HEK293 (cell line): Measurements from ENCODE around the gene TEAD3.
A peak's percentile ranks its signal among the peaks of the same experiment; 100 is the strongest.

Source experiments
- CTCF ChIA-PET: fragments of 350-600 bp; formaldehyde crosslinking; extraction: SDS; loops from one replicate; lab custom pipeline; 2021; ENCODE audit warnings: antibody characterized with exemption; lab: Yijun Ruan, JAX
- POLR2A ChIA-PET: fragments of 300-600 bp; formaldehyde crosslinking; extraction: SDS; loops from one replicate; lab custom pipeline; 2020; ENCODE audit warnings: antibody characterized with exemption, inconsistent platforms; lab: Yijun Ruan, JAX
- H3K27ac ChIP-seq: fragments of 200-500 bp; sonication (Bioruptor generic); 2 replicates; pipeline ENCODE4 v1.5.1; 2014; ENCODE audit warnings: low read depth, low read length, control low read depth, inconsistent platforms; ENCODE audit errors: extremely low read depth
- H3K36me3 ChIP-seq, 2 experiments: fragments of 200-500 bp in 1 of 2; sonication (Bioruptor generic) in 1 of 2; 1 replicate in 1 of 2; 2 replicates in 1 of 2; pipeline ENCODE4 v1.5.1; 2014 to 2017; ENCODE audit warnings: inconsistent platforms in 2 of 2, low read length in 2 of 2; ENCODE audit not compliant: control insufficient read depth in 2 of 2, insufficient read depth in 1 of 2
- H3K4me1 ChIP-seq: fragments of 200-500 bp; sonication (Bioruptor generic); 2 replicates; pipeline ENCODE4 v1.5.1; 2014; ENCODE audit warnings: mild to moderate bottlenecking, low read length, inconsistent platforms; ENCODE audit not compliant: control insufficient read depth, insufficient read depth
- H3K4me3 ChIP-seq: 2 replicates; pipeline ENCODE4 v1.5.1; 2011; ENCODE audit warnings: low read depth, mild to moderate bottlenecking, control low read depth, low read length, moderate library complexity
- H3K9me3 ChIP-seq: fragments of 200-500 bp; sonication (Bioruptor generic); 2 replicates; pipeline ENCODE4 v1.5.1; 2014; ENCODE audit warnings: low read depth, low read length, inconsistent platforms; ENCODE audit not compliant: control insufficient read depth, insufficient read depth
- HOXC10 ChIP-seq: sonication (generic); formaldehyde crosslinking; IDR thresholded peaks from 2 replicates; pipeline ENCODE4 v1.8.1; 2023; ENCODE audit warnings: mild to moderate bottlenecking, missing genetic modification reagents
- INSM2 ChIP-seq: fragments of 450-650 bp; formaldehyde crosslinking; IDR thresholded peaks from 2 replicates; pipeline ENCODE4 v1.5.1; 2016; ENCODE audit warnings: missing biosample characterization, missing genetic modification characterization
- KLF17 ChIP-seq: fragments of 450-650 bp; formaldehyde crosslinking; IDR thresholded peaks from 2 replicates; pipeline ENCODE4 v1.5.1; 2016; ENCODE audit warnings: missing biosample characterization, missing genetic modification characterization
- REST ChIP-seq: fragments of 450-650 bp; formaldehyde crosslinking; IDR thresholded peaks from 2 replicates; pipeline ENCODE4 v1.5.1; 2016; ENCODE audit warnings: missing biosample characterization, missing genetic modification characterization
- TSHZ1 ChIP-seq: fragments of 450-650 bp; formaldehyde crosslinking; IDR thresholded peaks from 2 replicates; pipeline ENCODE4 v1.5.1; 2016; ENCODE audit warnings: missing biosample characterization, missing genetic modification characterization, borderline replicate concordance
- ZBTB11 ChIP-seq: fragments of 450-650 bp; formaldehyde crosslinking; conservative IDR thresholded peaks from 2 replicates; pipeline ENCODE4 v1.5.1; 2016; ENCODE audit warnings: low read depth, missing biosample characterization, missing genetic modification characterization
- ZBTB8A ChIP-seq: fragments of 450-650 bp; formaldehyde crosslinking; IDR thresholded peaks from 2 replicates; pipeline ENCODE4 v1.5.1; 2016; ENCODE audit warnings: missing biosample characterization, missing genetic modification characterization
- ZEB2 ChIP-seq: fragments of 450-650 bp; formaldehyde crosslinking; IDR thresholded peaks from 2 replicates; pipeline ENCODE4 v1.5.1; 2016; ENCODE audit warnings: missing biosample characterization, missing genetic modification characterization
- ZFP41 ChIP-seq: fragments of 450-650 bp; formaldehyde crosslinking; IDR thresholded peaks from 2 replicates; pipeline ENCODE4 v1.5.1; 2016; ENCODE audit warnings: missing biosample characterization, missing genetic modification characterization, borderline replicate concordance
- ZNF335 ChIP-seq: fragments of 450-650 bp; formaldehyde crosslinking; conservative IDR thresholded peaks from 2 replicates; pipeline ENCODE4 v1.5.1; 2016; ENCODE audit warnings: missing biosample characterization, missing genetic modification characterization
- ZNF449 ChIP-seq: fragments of 450-650 bp; formaldehyde crosslinking; IDR thresholded peaks from 2 replicates; pipeline ENCODE4 v1.5.1; 2017; ENCODE audit warnings: missing biosample characterization, mild to moderate bottlenecking, missing genetic modification characterization, moderate library complexity
- ZNF560 ChIP-seq: fragments of 450-650 bp; formaldehyde crosslinking; IDR thresholded peaks from 2 replicates; pipeline ENCODE4 v1.5.1; 2017; ENCODE audit warnings: missing biosample characterization, missing genetic modification characterization, borderline replicate concordance
- ZNF677 ChIP-seq: fragments of 450-650 bp; IDR thresholded peaks from 2 replicates; pipeline ENCODE4 v1.5.0; 2018; ENCODE audit warnings: missing biosample characterization, mild to moderate bottlenecking, missing genetic modification characterization, moderate library complexity
- ZNF707 ChIP-seq: fragments of 450-650 bp; formaldehyde crosslinking; IDR thresholded peaks from 2 replicates; pipeline ENCODE4 v1.5.1; 2016; ENCODE audit warnings: missing biosample characterization, missing genetic modification characterization
- ZNF768 ChIP-seq: fragments of 450-650 bp; formaldehyde crosslinking; IDR thresholded peaks from 2 replicates; pipeline ENCODE4 v1.5.1; 2018; ENCODE audit warnings: missing biosample characterization, mild to moderate bottlenecking, missing genetic modification characterization
- ZNF776 ChIP-seq: fragments of 450-650 bp; formaldehyde crosslinking; IDR thresholded peaks from 2 replicates; pipeline ENCODE4 v1.5.0; 2017; ENCODE audit warnings: missing biosample characterization, missing genetic modification characterization, borderline replicate concordance
- ZSCAN23 ChIP-seq: fragments of 450-650 bp; formaldehyde crosslinking; IDR thresholded peaks from 2 replicates; pipeline ENCODE4 v1.5.1; 2016; ENCODE audit warnings: missing biosample characterization, missing genetic modification characterization
- ZSCAN30 ChIP-seq: fragments of 450-650 bp; IDR thresholded peaks from 2 replicates; pipeline ENCODE4 v1.5.1; 2018; ENCODE audit warnings: missing biosample characterization, mild to moderate bottlenecking, missing genetic modification characterization, moderate library complexity

TEAD3 gene

GRCh38 chr6:35496036-35496840 is 641 bp downstream of the TEAD3 start (continued):
- TF ChIP-seq KLF17 (0 out of 2 replicates have a peak, but pooled peaks have one; percentile 42), ZNF449 (tag by site-specific recombination) (no peak), ZNF335 (tag by site-specific recombination) (peak; percentile 53)

- H3K36me3 ChIP-seq = peaks cover 0 to 4% of the 10 kb centered on the region in 2 experiments; a peak in 1 of 3 replicates
- no peak overlapping the region; the same call in 1 of the 2 replicates for H3K27ac ChIP-seq
- peak overlapping the region; percentile 73 for H3K4me3 ChIP-seq
- H3K9me3 ChIP-seq = no peaks in the 10 kb centered on the region
- peaks cover 12% of the 10 kb centered on the region for H3K4me1 ChIP-seq
- ChIA-PET CTCF (interaction anchor here (0.6 to 1.1 kb wide), 3 partner anchors 9 to 242 kb away, joined by 3 to 4 read pairs (median 3); partner anchors contain the start of gene ARMC12), POLR2A (interaction anchor here (0.6 to 4.3 kb wide), 7 partner anchors 8 to 175 kb away, joined by 3 to 40 read pairs (median 6); partner anchors contain the start of gene RPL10A)
- TF ChIP-seq ZFP41 (tag by site-specific recombination) (no peak), ZBTB11 (tag by site-specific recombination) (no peak), ZNF560 (no peak), ZNF776 (tag by site-specific recombination) (no peak), ZBTB8A (tag by site-specific recombination) (no peak), ZSCAN23 (tag by site-specific recombination) (no peak), HOXC10 (CRISPR knock-in tag) (no peak), ZNF768 (tag by site-specific recombination) (no peak), REST (tag by site-specific recombination) (no peak), ZSCAN30 (tag by site-specific recombination) (no peak), ZEB2 (tag by site-specific recombination) (no peak), TSHZ1 (tag by site-specific recombination) (no peak), INSM2 (no peak), ZNF707 (tag by site-specific recombination) (no peak), ZNF677 (no peak)
Observed at GRCh38 chr6:35495258-35496035, 1.4 kb downstream of the TEAD3 start.
